Tibial nerve (tissue), 4 donors: ENCODE measurements around the gene NEK10.

Source experiments
- EP300 ChIP-seq, 2 donors: sonication (generic); formaldehyde crosslinking; IDR thresholded peaks; one replicate each; pipeline ENCODE4 v1.6.1; 2017; ENCODE audit warnings: antibody characterized with exemption in 2 of 2, mild to moderate bottlenecking in 1 of 2
- TF ChIP-seq, protein P1 (sequence below), 5 experiments: fragments of 200-600 bp in 3 of 5; fragments of 450-650 bp in 2 of 5; sonication (generic) in 3 of 5; IDR thresholded peaks; one replicate each; pipeline ENCODE4 v1.5.1; 2016 to 2019; ENCODE audit warnings: antibody characterized with exemption in 5 of 5, mild to moderate bottlenecking in 3 of 5, moderate library complexity in 2 of 5

DNA sequence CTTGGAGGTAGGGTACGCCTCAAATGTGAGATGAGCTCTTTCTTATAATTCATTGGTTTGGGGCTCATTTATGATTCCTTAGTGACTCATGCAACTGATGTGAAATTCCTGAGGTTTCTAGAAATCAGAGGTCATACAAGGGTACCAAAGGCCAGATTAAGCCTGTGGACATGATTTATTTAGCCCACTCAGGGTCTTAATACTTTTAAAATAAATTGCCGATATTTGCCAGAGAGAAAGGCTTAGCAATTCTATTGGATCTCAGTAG lies 289.0 kb downstream of the NEK10 start:
- TF ChIP-seq, protein P1, sequence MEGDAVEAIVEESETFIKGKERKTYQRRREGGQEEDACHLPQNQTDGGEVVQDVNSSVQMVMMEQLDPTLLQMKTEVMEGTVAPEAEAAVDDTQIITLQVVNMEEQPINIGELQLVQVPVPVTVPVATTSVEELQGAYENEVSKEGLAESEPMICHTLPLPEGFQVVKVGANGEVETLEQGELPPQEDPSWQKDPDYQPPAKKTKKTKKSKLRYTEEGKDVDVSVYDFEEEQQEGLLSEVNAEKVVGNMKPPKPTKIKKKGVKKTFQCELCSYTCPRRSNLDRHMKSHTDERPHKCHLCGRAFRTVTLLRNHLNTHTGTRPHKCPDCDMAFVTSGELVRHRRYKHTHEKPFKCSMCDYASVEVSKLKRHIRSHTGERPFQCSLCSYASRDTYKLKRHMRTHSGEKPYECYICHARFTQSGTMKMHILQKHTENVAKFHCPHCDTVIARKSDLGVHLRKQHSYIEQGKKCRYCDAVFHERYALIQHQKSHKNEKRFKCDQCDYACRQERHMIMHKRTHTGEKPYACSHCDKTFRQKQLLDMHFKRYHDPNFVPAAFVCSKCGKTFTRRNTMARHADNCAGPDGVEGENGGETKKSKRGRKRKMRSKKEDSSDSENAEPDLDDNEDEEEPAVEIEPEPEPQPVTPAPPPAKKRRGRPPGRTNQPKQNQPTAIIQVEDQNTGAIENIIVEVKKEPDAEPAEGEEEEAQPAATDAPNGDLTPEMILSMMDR (IDR thresholded peaks at IDR 0.05), result no peak
- TF ChIP-seq EP300 (IDR thresholded peaks at IDR 0.05), result no peak
